Right cardiac atrium (tissue), 5 donors: ENCODE measurements around the gene SNX22. TPM values are rescaled to one million over a fixed set of nuclear protein-coding genes. Genes with fewer than 3 reads are reported as not detected.
A peak's percentile ranks its signal among the peaks of the same experiment; 100 is the strongest.

Experiments
- ATAC-seq, 2 donors: fragments of 200-7000 bp; cut with Tn5 transposase; one replicate each; pipeline versions ENCODE4 v1.8.0 to v1.9.1; 2020; ENCODE audit warnings: moderate library complexity in 2 of 2, mild to moderate bottlenecking in 1 of 2
- DNase-seq, 3 donors: peaks; one replicate each; pipeline ENCODE4 v3.0.0-alpha.2; 2020
- H3K27ac ChIP-seq: one replicate; pipeline ENCODE4 v1.5.1; 2013; ENCODE audit warnings: mild to moderate bottlenecking, low read length, control low read depth, moderate library complexity
- H3K27me3 ChIP-seq: one replicate; pipeline ENCODE4 v1.6.1; 2013; ENCODE audit not compliant: control insufficient read depth, insufficient read depth
- H3K4me1 ChIP-seq: one replicate; pipeline ENCODE4 v1.6.1; 2013; ENCODE audit warnings: low read length; ENCODE audit not compliant: control insufficient read depth, insufficient read depth
- H3K4me3 ChIP-seq: one replicate; pipeline ENCODE4 v1.5.1; 2013; ENCODE audit warnings: low read length, control low read depth
- H3K9me3 ChIP-seq: one replicate; pipeline ENCODE4 v1.6.1; 2013; ENCODE audit warnings: low read length; ENCODE audit not compliant: control insufficient read depth
- WGBS: extraction: QIAGEN DNeasy Blood & Tissue Kit; methylation state at CpG from one replicate; pipeline ENCODE4 v1.1.7; 2013; 5-methylcytosine and 5-hydroxymethylcytosine counted together
- intact Hi-C, 4 donors: fragments of 100-400 bp; cut with DNase I; formaldehyde crosslinking; loops; one replicate each; pipeline versions ENCODE4 v1.11.0 to v1.14.0; 2022 to 2023
- polyA plus RNA-seq: library from polyadenylated mRNA; stranded (reverse); fragments of 200-250 nt; gene quantifications from one replicate; pipeline ENCODE4 v1.2.3, GENCODE V29; 2013
- total RNA-seq, 4 donors: library from RNA; stranded (reverse); fragmentation: NEBNext Ultra II Directional; extraction: Animal tissue kit (Norgen Biotek cat#: 25700); gene quantifications; one replicate each; pipeline ENCODE4 v1.2.1, GENCODE V29; 2021
- donor health status: healthy with polysubstance abuse.
- donor health status: DM: no; HTN: yes; CAD: no.
- donor health status: DM: no; HTN: no; CAD: no.
- donor health status: DM: no; HTN: yes; CAD: no; lungs with severe emphysema.
- donor health status: DM: yes; HTN: yes; CAD: no.

Gene SNX22
- total and polyA plus RNA-seq, 5 donors: 56.2 to 114 (median 66.4) TPM

DNA sequence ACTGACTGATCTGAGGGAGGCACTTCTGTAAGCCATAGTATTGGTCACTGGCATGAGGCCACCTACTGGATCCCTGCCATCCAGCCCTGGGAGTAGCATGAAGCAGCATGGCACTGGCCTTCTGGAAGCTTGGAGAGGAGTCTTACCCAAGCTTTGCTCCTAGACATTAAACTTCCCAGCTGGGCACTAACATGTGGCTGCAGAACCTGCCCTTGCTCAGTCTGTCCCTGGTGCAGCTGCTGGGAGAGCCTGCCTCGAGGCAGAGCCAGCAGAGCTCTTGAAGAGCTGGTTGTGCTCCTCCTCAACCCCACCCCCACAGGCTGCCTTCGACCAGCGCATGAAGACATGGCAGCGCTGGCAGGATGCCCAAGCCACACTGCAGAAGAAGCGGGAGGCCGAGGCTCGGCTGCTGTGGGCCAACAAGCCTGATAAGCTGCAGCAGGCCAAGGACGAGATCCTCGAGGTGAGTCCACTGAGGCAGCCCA lies 17.1 kb upstream of the SNX22 start:
- no peaks in the 10 kb centered on the region for H3K27me3 ChIP-seq
- peak; percentile 16 to 22 for ATAC-seq
- H3K9me3 ChIP-seq: no peaks in the 10 kb centered on the region
- peaks cover 8% of the 10 kb centered on the region for H3K4me1 ChIP-seq
- intact Hi-C loops: no loop called here
- 56% methylated on average over 9 of the region's 9 CpGs for WGBS
- peak; percentile 41 to 80 (median 78) for DNase-seq
- H3K4me3 ChIP-seq: no peak overlapping the region
- peak overlapping the region; percentile 54 for H3K27ac ChIP-seq

DNA sequence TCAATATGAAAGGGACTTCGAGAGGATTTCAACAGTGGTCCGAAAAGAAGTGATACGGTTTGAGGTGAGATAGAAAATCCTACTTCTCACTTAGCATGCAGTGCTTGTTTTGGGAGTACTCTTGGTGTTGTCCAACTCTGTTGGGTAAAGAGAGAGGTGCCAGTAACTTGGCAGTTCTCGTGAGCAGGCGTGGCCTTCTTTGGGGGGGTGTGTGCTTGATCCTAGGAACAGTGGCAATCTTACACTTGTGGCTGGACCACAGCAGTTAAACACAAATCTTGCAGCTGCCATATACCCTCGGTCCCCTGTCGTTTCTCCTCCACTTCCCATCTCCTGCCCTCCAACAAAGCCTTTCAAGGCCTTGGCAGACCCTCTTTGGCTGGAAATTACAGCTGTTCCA lies 15.2 kb upstream of the SNX22 start:
- intact Hi-C loops: no loop called here
- Histone ChIP-seq H3K4me1 (peaks cover 8% of the 10 kb centered on the region), H3K4me3 (no peak overlapping the region), H3K9me3 (no peaks in the 10 kb centered on the region), H3K27me3 (no peaks in the 10 kb centered on the region), H3K27ac (peak overlapping the region; percentile 12)
- DNase-seq (no peak), ATAC-seq (no peak)
- WGBS: 85% methylated on average over 7 of the region's 7 CpGs

DNA sequence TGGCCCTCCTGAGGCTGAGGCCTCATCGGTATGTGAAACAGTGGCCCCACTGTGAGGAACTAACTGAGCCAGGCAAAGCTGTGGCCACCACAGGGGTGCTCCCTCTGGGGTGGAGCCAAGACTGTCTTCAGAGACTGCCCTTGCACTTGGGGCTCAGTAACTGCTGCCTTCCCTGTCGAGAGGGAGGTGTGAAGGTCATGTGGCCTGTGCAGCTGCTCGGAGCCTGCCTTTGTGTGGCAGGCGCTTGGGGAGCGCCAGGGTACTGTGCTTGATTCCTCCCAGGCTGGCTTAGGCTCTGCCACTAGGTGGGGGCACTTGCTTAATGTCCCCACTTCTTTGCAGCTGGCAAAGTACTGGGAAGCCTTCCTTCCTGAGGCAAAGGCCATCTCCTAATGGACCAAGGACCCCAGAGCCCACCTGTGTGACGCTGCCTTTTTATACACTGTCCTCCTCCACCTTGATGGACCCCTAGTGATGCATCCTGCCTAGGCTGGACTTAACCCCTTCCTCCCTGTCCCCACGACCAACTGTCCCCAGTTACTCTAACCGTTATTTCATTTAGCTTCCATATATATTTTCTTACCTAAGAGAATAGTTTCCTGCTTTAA lies 14.2 kb upstream of the SNX22 start:
- H3K27ac ChIP-seq: peak overlapping the region; percentile 73
- 69% methylated on average over 8 of the region's 8 CpGs for WGBS
- no peaks in the 10 kb centered on the region for H3K27me3 ChIP-seq
- intact Hi-C loops: no loop called here
- ATAC-seq (peak; percentile 52 to 72), DNase-seq (peak in 1 of 3 donors; percentile 56)
- peaks cover 6% of the 10 kb centered on the region for H3K4me1 ChIP-seq
- no peaks in the 10 kb centered on the region for H3K9me3 ChIP-seq
- no peak overlapping the region for H3K4me3 ChIP-seq

DNA sequence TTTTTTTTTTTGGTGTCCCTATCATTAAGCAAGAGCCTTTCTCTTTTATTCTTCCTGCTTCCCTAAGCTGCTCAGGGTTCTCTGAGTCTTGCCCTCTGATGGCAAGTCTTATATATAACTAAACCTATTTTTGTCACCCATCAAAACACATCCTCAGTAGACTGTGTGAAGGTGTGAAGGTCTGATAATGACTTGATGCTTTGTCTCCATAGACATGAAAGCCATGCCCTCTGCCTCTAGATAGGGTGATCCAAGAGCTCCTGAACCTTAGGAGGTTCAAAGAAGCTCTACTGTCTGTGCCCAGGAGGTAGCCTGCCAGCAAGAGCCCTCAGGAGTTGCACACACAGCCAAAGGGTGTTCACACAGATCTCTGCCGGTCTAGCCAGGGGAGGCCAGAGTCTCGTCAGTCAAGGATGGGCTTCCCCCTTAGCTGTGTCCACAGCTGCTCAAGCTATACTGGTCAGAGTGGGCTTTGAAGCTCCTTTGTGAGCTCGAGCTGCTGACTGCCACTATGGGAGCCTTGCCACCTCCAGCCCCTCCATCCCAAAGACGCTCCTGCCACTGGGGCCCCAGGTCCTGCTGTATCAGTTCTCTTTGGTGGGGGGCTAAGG lies 13.1 kb upstream of the SNX22 start:
- H3K9me3 ChIP-seq: no peaks in the 10 kb centered on the region
- 69% methylated on average over 4 of the region's 4 CpGs for WGBS

DNA sequence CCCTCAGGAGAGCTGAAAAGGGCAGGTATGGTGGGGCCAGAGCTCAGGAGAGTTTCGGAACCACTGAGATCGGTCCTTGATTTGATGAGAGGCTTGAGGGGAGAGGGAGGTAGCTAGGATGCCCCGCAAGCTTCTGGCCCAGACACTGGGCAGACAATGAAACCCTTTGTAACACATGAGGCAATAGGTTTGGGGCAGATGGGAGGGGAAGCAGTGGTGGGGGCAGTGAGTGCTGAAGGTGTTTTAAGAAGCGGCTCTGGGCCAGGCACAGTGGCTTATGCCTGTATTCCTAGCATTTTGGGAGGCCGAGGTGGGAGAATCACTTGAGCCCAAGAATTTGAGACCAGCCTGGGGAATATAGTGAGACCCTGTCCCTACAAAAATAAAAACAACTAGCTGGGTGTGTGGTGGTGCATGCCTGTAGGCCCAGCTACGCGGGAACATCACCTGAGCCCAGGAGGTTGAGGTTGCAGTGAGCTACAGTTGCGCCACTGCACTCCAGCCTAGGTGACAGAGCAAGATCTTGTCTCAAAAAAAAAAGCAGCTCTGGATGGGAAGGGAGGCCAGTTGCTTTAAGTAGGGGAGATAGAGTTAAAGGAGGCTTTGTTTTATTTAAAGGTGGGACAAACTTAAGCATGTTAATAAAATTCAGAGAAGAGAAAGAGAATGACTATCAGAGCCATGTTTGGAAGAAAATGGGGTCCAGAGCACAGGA lies 9.6 kb upstream of the SNX22 start:
- no peaks in the 10 kb centered on the region for H3K27me3 ChIP-seq
- ATAC-seq (no peak), DNase-seq (no peak)
- H3K4me3 ChIP-seq: no peak overlapping the region
- no peaks in the 10 kb centered on the region for H3K4me1 ChIP-seq
- H3K27ac ChIP-seq: no peak overlapping the region
- intact Hi-C loops: no loop called here
- H3K9me3 ChIP-seq: no peaks in the 10 kb centered on the region
- 97% methylated on average over 8 of the region's 8 CpGs for WGBS

More for the DNA sequence above, 13.1 kb upstream of the SNX22 start:
- Histone ChIP-seq H3K4me1 (peaks cover 5% of the 10 kb centered on the region), H3K27me3 (no peaks in the 10 kb centered on the region), H3K27ac (no peak overlapping the region), H3K4me3 (no peak overlapping the region)
- intact Hi-C loops: no loop called here
- ATAC-seq (no peak), DNase-seq (no peak)

DNA sequence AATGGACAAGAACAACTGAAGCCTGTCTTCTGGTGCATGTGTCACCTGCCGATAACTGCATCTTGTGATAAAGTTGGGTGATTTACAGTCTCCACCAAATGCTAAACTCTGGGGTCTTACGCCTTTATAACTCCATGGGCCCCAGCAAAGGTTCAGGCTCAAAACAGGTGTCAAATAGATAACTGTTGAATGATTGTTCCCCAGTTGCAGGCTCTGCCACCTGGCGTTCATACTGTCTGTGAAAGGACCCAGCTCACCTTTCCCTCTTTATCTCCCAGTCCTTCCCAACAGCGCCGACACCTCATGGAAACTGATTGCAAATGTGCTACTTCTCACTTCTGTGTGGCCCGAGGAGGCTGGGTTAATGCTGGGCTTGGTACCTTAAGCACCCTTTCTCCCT lies 8.3 kb upstream of the SNX22 start:
- no peak overlapping the region for H3K4me3 ChIP-seq
- 74% methylated on average over 6 of the region's 6 CpGs for WGBS
- H3K27me3 ChIP-seq: no peaks in the 10 kb centered on the region
- no peak for ATAC-seq
- H3K9me3 ChIP-seq: no peaks in the 10 kb centered on the region
- H3K4me1 ChIP-seq: no peaks in the 10 kb centered on the region
- H3K27ac ChIP-seq: no peak overlapping the region
- DNase-seq: no peak
- intact Hi-C loops: no loop called here

DNA sequence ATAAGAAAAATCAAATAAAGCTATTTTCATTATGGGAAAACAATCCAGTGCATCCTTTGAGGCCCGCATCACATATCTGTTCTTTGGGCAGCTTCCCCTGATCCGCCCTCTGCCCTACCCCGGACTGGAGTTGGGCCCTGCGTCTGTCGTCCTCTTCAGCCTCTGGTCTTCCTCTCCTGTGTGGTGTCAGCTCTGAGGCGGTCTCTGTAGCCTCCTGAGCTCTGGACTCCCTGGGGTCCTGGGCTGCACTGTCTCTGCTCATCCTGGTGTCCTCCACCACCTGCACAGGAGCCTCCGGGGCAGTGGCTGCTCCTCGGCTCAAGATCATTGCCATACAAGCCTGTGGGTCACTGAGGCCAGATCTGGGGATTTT lies 7.4 kb upstream of the SNX22 start:
- Histone ChIP-seq H3K9me3 (no peaks in the 10 kb centered on the region), H3K27ac (no peak overlapping the region), H3K4me3 (no peak overlapping the region), H3K27me3 (no peaks in the 10 kb centered on the region), H3K4me1 (no peaks in the 10 kb centered on the region)
- 85% methylated on average over 8 of the region's 8 CpGs for WGBS
- DNase-seq (peak in 1 of 3 donors; percentile 28), ATAC-seq (no peak)
- intact Hi-C loops: no loop called here

DNA sequence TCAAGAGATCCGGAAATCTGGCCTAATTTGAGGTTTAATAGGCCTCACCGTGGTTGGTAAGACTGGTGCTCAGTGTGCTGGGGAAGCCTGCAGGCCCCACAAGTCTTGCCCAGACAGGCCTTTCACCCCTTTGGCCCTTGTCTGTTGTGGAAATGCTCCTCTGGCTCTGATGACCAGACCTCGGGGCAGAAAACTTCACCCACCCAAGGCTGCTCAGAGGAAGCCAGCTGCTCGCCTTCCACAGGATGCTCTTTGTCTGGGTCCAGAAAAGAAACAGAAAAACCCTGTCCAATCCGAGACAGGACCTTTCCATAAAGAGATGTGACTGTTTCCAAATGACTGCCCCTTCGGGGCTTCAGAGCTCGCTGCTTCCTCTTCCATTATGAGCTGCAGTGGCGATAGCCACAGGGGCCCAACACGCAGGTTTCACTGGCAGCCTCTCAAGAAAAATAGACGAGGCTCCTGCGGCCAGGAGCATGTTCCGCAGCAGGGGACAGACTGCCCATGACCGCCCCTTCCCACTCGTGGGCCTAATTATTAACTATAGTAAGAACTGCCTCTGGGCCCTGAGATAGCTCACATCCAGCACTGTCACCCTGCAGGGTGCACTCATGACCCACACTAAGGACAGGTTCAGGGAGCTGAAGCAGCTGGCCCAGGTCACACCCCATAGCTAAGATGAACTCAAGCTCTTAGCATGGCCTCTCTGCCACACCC lies 6.8 kb upstream of the SNX22 start:
- ATAC-seq: no peak
- H3K4me3 ChIP-seq: no peak overlapping the region
- 65% methylated on average over 14 of the region's 14 CpGs for WGBS
- no peak overlapping the region for H3K27ac ChIP-seq
- DNase-seq: peak in 1 of 3 donors; percentile 16
- no peaks in the 10 kb centered on the region for H3K9me3 ChIP-seq
- H3K27me3 ChIP-seq: no peaks in the 10 kb centered on the region
- no peaks in the 10 kb centered on the region for H3K4me1 ChIP-seq
- intact Hi-C loops: no loop called here

DNA sequence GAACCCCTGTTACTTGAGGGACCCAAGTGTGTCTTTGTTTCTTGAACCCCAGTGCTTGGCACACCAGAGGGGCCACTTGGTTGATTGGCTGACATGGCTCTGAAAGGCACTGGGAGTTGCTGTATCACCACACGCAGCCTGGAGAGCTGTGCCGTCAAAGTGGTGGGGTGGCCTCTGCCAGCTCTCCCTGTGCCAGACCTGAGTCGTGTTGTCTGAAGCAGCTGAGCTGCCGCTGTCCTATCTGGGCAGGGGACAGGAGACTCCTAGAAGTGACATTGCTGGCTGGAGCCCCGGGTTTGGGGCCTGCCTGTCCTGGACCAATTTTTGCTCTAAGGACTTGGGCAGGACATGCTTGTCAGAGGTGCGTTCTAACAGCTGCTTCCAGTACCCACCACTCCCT lies 5.5 kb upstream of the SNX22 start:
- intact Hi-C loops: no loop called here
- Histone ChIP-seq H3K4me1 (no peaks in the 10 kb centered on the region), H3K4me3 (no peak overlapping the region), H3K27me3 (no peaks in the 10 kb centered on the region), H3K27ac (peak overlapping the region; percentile 89), H3K9me3 (no peaks in the 10 kb centered on the region)
- peak; percentile 77 to 89 for ATAC-seq
- peak; percentile 70 to 87 (median 85) for DNase-seq
- 48% methylated on average over 6 of the region's 6 CpGs for WGBS

DNA sequence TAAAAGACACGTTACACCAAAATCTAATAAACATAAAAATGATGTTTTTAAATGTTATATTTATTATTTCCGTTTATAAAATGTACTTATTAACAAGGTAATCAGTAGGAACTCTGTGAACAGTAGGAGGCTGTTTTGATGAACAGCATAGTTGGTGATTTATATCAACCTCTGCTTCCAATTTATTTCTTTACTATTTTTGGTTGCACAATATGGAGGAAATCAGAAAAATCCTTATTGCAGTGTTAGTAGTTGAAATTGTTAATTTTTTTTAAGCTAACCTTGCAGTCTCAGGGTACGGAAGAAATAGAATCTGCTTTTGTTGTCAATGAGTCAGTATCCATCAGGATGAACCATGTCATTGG lies 5.0 kb upstream of the SNX22 start:
- ATAC-seq (no peak), DNase-seq (no peak)
- no peak overlapping the region for H3K4me3 ChIP-seq
- no peaks in the 10 kb centered on the region for H3K27me3 ChIP-seq
- H3K9me3 ChIP-seq: no peaks in the 10 kb centered on the region
- intact Hi-C loops: no loop called here
- no peaks in the 10 kb centered on the region for H3K4me1 ChIP-seq
- 61% methylated on average over 3 of the region's 3 CpGs for WGBS
- peak overlapping the region; percentile 31 for H3K27ac ChIP-seq
